CD4-positive, alpha-beta T cell treated with Interleukin-2 at 100 ng/mL for 4 hours (primary cell): ENCODE data around the gene CD46.
"Not testable (repeated sequence)": the region's sequence is repeated elsewhere in the genome, so short reads cannot be mapped to it uniquely, and the experiment has no call there.

Experiments
- DNase-seq: peaks from one replicate; pipeline ENCODE4 v3.0.0-alpha.2; 2020; ENCODE audit warnings: low spot score

Gene CD46

DNA sequence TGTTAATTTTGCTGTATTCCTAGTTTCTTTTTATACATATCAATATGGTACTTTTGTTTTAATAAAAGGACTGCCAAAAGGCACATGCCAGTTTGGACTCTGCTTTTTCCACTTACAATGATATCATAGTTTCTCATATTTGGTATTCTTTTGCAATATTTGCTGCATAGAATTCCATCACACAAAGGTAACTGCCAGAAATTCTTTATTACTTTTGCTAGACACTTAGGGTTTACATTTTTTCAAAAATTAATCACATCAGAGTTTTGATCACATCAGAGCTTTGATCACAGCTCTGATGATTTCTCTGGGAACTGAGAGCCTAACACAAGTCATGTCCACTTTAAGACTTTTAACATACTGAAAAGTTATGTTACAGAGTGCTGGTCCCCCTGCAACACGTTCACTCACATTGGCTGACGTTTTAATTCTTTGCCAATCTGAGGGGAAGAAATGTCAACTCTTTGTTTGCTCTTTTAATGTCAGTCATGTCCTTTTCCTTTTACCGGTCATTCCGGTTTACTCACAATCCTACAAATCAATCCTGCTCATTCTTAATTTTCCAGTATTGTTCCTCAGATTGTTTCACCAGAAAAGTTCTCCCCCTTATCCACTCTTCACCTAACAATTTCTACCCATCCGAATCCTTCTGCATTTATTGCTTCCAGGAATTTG, 1.1 kb upstream of the CD46 start:
- DNase-seq: no peak

DNA sequence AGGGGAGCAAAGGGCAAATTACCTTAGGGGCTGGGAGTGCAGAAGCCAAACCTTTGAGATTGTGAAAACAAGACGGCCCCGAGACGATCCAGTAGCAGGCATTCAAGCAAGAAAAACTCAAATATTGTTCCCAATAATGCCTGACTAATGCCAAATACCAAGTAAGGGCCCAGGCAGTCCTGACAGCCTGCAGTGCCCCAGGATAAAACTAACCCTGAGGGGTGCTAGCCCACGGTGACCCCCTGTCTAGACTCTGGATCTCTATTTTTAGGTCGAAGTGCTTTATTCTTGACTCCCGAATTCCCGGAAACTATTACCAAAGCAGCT, 428 bp upstream of the CD46 start:
- DNase-seq: not testable (repeated sequence)

DNA sequence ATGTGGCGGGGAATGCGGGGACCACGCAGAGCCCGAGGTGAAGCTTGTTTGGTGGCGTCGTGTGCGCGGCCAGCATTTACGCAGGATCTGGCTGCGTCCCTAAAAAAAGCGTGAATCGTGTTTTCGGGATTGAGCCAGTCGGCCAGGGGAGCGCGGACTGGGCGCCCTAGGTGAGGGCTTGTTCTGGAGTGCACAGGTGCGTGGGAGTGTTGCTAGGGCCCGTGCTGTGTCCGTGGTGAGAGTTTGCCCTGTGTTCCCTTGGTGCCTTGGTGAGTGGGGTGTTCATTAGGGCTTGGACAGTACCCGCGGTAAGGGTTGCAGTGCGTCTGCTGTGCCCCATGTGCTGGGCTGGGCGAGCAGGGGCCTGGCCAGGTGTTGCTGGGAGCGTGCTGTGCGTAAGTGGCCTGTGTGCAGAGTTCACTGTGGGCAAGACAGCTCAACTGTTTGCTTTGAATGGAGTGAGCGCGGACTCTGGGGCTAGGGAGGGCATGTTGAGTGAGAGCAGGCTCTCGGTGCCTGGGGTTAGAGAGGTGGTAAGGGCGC, 673 bp downstream of the CD46 start:
- DNase-seq: no peak

DNA sequence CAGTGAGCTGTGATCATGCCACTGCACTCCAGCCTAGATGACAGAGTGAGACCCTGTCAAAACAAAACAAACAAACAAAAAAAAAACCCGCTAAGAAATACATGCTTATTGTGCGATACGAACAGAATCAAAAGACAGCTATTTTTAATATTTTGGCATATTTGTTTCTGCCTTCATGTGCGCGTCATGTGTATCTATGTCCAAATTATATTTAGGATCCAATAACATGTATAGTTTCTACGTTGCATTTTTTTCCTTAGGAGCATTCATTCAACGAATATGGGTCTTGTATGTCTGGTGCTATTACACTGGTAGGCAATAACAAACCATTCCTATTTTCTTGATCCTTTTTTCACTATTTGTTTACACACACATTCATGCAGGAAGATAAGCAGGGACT, 1.8 kb downstream of the CD46 start:
- DNase-seq: no peak

DNA sequence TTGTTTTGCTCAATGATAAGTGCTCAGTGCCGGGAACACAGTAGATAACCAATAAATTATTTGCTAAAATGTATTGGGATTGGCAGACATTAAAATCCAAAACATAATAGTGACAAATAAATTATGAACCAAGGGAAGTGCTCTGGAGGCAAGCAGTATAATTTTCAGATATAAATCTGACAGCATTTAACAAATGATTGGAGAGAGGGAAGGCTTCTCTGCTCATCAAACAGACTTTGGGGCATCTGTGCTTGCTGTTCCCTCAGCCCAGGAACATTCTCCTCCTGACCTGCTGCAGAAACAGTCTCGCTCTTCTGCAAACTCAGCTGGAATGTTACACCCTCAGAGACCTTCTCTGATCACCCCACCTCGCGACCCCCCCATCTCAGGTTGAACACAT, 2.2 kb downstream of the CD46 start:
- no peak for DNase-seq

DNA sequence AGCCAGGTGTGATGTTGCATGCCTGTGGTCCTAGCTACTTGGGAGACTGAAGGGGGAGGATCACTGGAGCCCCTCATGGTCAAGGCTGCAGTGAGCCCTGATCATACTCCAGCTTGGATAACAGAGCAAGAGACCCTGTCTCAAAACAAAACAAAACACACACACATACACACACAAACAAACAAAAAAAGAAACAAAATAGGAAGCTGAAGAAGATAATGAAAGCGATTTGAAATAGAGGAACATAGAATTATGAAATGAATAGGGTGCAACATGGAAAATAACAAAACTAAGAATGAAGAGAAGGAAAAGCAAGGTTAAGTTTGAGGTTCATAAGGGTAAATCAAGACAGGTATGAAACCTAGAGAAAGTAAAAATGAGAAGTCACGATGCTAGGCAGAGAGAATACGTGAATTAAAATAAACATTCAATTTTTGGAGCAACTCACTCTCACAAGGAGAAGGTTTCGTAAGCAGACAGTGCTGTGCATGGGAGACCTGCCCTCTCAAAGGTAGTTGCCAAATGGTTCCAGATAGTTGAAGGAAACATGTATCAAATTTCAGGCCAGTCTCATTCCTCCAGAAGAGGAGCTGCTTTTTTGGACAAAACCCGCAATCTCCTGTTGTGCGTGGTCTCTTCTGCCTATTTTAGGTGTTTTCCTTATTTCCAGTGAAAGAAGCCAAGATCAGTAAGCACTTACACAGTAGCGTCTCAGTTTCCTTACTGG, 3.3 kb downstream of the CD46 start:
- DNase-seq: no peak

DNA sequence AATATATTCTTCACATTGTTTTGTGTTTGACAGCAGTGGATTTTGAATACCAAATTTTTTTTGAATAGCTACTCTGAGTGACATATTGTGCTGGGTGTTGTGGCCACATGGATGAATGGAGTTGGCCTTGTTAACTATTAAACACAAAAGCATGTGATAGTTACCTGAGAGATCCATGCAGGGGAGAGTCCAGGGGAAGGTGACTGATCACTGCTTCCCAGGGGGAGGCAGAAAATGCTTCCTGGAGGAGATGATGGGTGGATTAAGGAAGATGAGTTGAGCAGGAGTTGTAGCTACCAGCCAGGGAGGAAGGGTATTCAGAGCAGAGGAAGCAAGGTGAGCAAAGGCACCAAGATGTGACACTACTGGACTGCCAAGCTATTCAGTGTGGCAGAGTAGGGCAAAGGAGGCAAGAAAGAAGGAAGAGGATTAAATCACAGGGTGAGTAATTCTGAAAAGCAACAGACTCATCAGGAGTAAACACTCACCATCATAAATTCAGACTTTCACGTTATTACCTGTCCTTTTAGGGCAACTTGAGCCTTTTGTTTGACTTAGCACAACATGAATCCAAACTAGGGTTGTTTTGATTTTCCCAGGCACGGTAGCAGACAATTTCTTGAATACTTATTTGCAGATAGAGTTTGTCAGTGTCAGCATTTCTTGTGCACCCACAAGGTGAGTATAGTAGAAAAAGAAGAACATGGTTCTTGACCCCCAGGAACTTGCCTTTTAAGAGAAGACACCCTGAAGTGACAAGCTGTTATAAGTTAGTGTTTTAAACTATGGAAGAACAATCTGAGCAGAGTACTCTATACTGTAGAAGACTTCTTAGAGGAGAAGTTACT, 4.2 kb downstream of the CD46 start:
- no peak for DNase-seq

DNA sequence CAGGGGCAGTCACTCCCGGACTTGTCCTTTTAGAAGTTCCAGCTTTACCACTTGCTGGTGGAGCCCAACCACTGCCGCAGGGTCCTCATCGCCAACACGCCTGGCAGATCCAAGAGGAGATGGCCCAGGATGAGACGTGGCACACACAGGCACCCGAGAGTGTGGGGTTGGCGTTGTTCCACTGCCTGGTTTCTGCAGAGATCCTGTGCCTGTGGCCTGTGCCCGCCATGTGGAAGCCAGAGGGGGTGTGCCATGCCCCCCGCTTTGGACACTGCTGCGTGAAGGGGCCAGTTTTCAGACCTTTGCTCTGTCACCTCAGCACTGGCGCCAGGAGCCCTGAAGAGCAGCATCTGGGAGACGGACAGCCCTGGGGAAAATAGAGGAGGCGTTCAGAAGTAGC, 10.8 kb downstream of the CD46 start:
- DNase-seq: no peak

DNA sequence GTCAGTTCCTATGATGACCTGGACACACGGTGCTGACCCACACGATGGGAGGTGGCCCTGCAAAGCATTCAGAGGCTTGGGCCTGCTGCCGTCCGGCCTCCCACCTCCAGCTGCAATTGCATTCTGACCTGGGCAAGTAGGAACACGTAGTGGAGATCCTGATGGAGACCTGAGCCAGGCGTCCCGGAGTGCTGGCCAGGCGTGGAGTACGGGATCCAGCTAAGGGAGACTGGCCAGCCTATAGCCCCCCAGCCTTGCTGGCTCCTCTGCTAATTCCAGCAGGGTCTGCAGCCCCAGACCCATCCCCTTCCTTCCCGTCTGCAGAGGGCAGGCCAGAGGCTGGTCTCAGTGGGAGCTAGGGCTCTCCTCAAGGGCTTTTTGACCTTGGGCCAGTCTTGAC, 11.2 kb downstream of the CD46 start:
- DNase-seq: no peak

DNA sequence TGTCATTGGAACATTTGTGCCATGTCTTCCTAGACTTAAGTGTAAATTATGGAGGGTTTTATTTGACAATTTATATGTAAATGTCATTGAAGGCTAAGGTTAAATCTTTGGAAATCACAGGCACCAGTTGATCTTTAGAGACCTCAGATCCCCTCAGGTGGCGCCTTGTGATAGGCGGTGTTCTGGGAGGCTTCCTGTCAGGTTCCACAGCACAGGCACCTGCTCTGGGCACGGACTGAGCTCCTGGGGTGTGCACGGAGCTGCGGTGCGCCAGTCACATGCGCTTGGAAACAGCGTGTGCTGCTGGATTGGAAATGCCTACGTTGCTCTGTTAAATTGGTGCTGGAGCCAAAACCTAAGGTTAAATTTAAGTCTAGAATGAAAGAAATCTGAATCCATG, 12.1 kb downstream of the CD46 start:
- DNase-seq: no peak

DNA sequence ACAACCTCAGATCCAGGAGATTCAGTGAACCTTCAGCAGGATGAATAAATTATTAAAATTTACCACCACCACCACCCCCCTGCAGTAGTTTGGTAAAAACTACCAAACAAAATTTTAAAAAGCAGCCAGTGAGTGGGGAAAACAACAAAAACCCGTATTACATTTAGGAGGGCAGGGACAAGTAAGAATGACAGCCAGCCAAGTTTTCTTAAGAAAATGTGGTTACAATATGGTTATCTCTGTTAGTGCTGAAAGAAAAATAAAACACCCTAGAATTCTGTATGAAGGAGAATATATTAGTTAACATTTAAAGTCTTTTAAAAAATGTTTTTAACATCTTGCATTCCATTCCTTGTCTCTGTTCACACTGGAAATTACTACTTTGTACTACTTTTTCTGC, 14.7 kb downstream of the CD46 start:
- DNase-seq: no peak

DNA sequence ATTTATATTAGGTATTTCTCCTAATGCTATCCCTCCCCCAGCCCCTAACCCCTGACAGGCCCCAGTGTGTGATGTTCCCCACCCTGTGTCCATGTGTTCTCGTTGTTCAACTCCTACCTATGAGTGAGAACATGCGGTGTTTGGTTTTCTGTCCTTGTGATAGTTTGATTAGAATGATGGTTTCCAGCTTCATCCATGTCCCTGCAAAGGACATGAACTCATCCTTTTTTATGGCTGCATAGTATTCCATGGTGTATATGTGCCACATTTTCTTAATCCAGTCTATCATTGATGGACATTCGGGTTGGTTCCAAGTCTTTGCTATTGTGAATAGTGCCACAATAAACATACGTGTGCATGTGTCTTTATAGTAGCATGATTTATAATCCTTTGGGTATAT, 18.7 kb downstream of the CD46 start:
- not testable (repeated sequence) for DNase-seq

DNA sequence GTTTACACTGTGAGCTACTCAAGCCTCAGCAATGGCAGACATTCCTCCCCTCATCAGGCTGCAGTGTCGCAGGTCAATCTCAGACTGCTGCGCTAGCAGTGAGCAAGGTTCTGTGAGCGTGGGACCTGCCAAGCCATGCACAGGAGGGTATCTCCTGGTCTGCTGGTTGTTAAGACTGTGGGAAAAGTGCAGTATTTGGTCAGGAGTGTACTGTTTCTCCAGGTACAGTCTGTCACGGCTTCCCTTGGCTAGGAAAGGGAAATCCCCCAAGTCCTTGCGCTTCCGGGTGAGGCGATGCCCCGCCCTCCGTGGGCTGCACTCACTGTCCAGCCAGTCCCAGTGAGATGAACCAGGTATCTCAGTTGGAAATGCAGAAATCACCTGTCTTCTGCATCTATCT, 24.2 kb downstream of the CD46 start:
- not testable (repeated sequence) for DNase-seq

DNA sequence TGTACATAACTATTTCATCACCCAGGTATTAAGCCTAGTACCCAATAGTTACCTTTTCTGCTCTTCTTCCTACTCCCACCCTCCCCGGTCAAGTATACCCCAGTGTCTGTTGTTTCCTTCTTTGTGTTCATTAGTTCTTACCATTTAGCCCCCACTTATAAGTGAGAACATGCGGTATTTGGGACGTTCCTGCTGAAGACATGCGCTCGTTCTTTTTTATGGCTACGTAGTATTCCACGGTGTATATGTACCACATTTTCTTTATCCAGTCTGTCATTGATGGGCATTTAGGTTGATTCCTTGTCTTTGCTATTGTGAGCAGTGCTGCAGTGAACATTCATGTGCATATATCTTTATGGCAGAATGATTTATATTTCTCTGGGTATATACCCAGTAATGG, 25.6 kb downstream of the CD46 start:
- DNase-seq: not testable (repeated sequence)

DNA sequence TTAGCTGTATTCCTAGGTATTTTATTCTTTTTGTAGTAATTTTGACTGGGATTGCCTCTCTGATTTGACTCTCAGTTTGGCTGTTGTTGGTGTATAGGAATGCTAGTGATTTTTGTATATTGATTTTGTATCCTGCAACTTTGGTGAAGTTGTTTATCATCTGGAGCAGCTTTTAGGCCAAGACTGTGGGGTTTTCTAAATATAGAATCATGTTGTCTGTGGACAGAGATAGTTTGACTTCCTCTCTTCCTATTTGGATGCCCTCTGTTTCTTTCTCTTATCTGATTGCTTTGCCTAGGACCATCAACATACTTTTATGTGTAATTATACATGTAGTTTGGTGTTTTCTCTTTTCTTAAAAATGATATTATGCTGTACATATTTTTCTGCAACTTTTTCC, 27.2 kb downstream of the CD46 start:
- DNase-seq: no peak

DNA sequence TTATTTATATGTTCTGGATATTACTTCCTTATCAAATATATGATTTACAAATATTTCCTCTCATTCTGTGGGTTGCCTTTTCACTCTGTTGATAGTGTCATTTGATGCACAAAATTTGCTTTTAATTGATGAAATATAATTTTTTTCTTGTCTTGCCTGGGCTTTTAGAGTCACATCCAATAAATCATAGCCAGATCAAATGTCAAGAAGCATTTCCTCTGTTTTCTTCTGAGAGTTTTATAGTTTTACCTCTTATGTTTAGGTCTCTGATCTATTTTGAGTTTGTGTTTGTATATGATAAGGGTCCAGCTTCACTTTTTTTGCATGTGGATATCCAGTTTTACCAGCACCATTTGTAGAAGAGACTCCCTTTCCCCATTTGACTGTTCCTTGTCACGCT, 29.5 kb downstream of the CD46 start:
- no peak for DNase-seq

DNA sequence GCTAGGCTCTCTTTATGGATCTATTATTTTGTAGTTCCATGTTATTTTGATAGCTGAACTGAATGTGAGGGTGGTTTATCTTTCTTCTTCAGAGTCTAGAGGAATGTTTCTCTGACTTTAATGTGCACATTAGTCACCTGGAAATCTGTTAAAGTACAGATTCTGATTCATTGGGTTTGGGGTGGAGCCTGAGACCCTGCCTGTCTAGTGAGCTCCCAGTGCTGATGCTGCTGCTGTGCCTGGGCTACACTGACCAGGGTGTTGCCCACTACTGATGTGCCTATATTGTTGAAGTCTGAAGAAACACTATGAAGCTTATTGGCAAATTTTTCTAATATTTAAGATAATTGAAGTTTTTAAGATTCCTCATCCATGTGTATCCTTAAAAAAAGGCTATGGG, 35.9 kb downstream of the CD46 start:
- DNase-seq: no peak

DNA sequence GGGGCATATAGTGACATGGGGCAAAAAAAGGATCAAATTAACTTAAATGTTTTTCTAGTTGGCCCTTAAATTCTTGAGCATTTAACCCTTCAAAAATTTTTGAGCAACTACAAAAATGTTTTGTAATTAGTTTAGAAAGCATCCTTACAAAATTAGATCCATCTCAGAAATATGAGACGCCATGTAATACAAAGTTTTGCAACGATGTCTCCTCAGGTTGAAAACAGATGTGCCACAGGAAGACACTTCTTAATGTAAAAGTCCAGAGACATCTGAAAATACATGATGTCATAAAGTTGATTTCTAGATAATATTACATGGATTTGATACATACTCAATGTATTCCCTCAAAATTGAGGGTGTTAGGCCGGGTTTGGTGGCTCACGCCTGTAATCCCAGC, 37.5 kb downstream of the CD46 start:
- no peak for DNase-seq

DNA sequence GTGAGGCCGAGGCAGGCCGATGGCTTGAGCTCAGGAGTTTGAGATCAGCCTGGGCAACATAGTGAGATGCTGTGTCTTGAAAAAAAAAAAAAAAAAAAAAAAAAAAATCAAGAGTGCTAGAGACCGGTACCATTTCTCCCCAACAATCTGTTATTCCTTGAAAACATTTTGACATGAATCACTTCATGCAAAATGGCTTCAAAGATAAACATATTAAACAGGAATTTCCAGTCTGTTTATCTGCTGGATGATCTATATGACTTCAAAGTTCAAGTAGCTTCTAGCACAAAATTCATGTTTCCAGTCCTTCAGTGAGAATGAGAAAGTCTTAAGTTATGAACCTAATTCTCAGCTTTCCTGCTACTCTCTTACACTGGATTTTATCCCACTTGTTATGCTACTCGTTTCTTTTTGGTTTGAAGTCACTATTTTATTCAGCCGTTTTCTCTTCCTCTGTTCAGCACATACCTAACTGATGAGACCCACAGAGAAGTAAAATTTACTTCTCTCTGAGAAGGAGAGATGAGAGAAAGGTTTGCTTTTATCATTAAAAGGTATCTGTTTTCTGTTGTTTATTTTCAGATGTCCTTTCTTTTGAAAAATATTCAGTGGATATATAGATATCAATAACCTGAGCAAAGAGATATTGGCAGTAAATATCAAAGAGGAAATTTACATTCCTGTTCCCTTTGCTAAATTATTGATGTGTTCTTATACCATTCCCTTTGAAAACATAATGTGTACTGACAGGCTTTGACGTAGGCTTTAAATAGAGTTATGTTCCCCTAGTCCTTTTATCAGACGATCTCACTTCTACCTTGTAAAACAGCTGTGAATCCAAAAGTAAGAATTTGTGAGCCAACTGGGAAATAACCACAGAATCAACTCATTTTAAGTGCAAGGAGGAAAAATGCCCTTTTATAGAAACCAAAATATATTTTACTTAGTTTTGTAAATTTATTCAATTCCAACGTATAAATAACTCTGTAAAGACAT, 38.2 kb downstream of the CD46 start:
- no peak for DNase-seq

DNA sequence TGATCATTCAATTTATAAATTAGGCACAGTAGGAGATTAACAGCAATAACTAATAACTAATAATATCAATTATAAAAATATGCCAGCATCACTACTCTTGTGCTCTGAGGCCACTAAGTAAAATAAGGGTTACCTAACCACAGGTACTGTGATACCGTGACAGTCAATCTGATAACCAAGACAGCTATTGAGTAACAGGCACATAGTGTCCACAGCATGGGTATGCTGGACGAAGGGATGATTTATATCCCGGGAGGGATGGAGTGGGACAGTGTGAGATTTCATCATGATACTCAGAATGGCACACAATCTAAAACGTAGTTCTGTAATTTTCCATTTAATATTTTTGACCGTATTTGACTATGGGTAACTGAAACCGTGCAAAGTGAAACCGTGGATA, 39.4 kb downstream of the CD46 start:
- DNase-seq: no peak

DNA sequence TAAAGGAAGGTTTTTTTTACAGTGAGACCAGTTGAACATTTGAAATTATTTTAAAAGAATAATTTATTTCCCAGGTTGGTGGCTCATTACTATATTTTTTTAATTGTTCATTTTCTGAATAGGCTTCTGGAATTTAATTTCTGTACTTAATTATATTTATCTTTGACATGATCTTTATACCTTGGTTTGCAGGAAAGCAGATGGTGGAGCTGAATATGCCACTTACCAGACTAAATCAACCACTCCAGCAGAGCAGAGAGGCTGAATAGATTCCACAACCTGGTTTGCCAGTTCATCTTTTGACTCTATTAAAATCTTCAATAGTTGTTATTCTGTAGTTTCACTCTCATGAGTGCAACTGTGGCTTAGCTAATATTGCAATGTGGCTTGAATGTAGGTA, 41.5 kb downstream of the CD46 start:
- no peak for DNase-seq

DNA sequence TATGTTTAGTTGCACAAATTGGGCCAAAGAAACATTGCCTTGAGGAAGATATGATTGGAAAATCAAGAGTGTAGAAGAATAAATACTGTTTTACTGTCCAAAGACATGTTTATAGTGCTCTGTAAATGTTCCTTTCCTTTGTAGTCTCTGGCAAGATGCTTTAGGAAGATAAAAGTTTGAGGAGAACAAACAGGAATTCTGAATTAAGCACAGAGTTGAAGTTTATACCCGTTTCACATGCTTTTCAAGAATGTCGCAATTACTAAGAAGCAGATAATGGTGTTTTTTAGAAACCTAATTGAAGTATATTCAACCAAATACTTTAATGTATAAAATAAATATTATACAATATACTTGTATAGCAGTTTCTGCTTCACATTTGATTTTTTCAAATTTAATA, 43.0 kb downstream of the CD46 start:
- no peak for DNase-seq
